Measurements from ENCODE around the gene C1orf105. TPM values are rescaled to one million over a fixed set of nuclear protein-coding genes. Genes with fewer than 3 reads are reported as not detected.

C1orf105 gene
- total and polyA plus RNA-seq, 2 experiments from 2014 or later: not detected

DNA sequence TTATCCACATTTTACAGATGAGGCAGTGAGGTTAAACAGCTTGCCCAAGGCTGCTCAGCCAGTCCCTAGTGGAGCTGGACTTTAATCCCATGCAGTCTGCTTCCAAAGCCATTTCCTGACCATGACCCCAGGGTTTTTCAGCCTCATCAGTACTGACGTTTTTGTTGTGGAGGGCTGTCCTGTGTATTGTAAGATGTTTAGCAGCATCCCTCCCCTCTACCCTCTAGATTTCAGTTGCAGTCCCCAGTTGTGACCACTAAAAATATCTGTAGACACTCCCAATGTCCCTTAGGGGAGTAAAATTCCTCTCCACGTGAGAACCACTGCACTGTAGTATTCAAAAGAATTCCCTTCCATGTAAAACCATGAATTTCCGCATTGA lies 30.2 kb upstream of the C1orf105 start:
- no peak overlapping the region for H3K27ac Mint-ChIP-seq
- H3K36me3 ChIP-seq (ENCODE audit: insufficient read depth): no peaks in the 10 kb centered on the region
- H4K20me1 ChIP-seq (replicated peaks; ENCODE audit: insufficient read depth): no peaks in the 10 kb centered on the region
- no peak overlapping the region for H3K4me2 ChIP-seq
- H3K27me3 Mint-ChIP-seq (ENCODE audit: insufficient read depth, low read depth, poor library complexity): no peaks in the 10 kb centered on the region
- H3F3A ChIP-seq (replicated peaks; ENCODE audit: low read depth): no peaks in the 10 kb centered on the region
- H3K36me3 Mint-ChIP-seq (ENCODE audit: low read depth): no peaks in the 10 kb centered on the region
- 0 out of 2 replicates have a peak overlapping the region, but pooled peaks have one; percentile 29 for H2AFZ ChIP-seq
- H3K27me3 ChIP-seq (ENCODE audit: insufficient read depth): no peaks in the 10 kb centered on the region
- H3K4me1 ChIP-seq (ENCODE audit: insufficient read depth): peaks cover 25% of the 10 kb centered on the region
- no peak overlapping the region for H3K4me3 Mint-ChIP-seq
- TF ChIP-seq CREB1 (CRISPR knock-in tag; IDR thresholded peaks at IDR 0.05; ENCODE audit: low read depth) (no peak), POLR2AphosphoS5 (IDR thresholded peaks at IDR 0.05; ENCODE audit: low read depth) (no peak), EZH2phosphoT487 (IDR thresholded peaks at IDR 0.05; ENCODE audit: unreplicated experiment) (no peak), JUNB (IDR thresholded peaks at IDR 0.05; ENCODE audit: unreplicated experiment) (no peak), STAT1 (IDR thresholded peaks at IDR 0.05; ENCODE audit: unreplicated experiment) (no peak), NANOG (IDR thresholded peaks at IDR 0.05; ENCODE audit: borderline replicate concordance) (no peak), ZNF114 (CRISPR knock-in tag; IDR thresholded peaks at IDR 0.05) (no peak)
- TF ChIP-seq, protein P1, sequence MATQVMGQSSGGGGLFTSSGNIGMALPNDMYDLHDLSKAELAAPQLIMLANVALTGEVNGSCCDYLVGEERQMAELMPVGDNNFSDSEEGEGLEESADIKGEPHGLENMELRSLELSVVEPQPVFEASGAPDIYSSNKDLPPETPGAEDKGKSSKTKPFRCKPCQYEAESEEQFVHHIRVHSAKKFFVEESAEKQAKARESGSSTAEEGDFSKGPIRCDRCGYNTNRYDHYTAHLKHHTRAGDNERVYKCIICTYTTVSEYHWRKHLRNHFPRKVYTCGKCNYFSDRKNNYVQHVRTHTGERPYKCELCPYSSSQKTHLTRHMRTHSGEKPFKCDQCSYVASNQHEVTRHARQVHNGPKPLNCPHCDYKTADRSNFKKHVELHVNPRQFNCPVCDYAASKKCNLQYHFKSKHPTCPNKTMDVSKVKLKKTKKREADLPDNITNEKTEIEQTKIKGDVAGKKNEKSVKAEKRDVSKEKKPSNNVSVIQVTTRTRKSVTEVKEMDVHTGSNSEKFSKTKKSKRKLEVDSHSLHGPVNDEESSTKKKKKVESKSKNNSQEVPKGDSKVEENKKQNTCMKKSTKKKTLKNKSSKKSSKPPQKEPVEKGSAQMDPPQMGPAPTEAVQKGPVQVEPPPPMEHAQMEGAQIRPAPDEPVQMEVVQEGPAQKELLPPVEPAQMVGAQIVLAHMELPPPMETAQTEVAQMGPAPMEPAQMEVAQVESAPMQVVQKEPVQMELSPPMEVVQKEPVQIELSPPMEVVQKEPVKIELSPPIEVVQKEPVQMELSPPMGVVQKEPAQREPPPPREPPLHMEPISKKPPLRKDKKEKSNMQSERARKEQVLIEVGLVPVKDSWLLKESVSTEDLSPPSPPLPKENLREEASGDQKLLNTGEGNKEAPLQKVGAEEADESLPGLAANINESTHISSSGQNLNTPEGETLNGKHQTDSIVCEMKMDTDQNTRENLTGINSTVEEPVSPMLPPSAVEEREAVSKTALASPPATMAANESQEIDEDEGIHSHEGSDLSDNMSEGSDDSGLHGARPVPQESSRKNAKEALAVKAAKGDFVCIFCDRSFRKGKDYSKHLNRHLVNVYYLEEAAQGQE (IDR thresholded peaks at IDR 0.05; ENCODE audit: unreplicated experiment): no peak
- TF ChIP-seq, protein P2, sequence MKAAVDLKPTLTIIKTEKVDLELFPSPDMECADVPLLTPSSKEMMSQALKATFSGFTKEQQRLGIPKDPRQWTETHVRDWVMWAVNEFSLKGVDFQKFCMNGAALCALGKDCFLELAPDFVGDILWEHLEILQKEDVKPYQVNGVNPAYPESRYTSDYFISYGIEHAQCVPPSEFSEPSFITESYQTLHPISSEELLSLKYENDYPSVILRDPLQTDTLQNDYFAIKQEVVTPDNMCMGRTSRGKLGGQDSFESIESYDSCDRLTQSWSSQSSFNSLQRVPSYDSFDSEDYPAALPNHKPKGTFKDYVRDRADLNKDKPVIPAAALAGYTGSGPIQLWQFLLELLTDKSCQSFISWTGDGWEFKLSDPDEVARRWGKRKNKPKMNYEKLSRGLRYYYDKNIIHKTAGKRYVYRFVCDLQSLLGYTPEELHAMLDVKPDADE (IDR thresholded peaks at IDR 0.05): no peak
- TF ChIP-seq, protein P3, sequence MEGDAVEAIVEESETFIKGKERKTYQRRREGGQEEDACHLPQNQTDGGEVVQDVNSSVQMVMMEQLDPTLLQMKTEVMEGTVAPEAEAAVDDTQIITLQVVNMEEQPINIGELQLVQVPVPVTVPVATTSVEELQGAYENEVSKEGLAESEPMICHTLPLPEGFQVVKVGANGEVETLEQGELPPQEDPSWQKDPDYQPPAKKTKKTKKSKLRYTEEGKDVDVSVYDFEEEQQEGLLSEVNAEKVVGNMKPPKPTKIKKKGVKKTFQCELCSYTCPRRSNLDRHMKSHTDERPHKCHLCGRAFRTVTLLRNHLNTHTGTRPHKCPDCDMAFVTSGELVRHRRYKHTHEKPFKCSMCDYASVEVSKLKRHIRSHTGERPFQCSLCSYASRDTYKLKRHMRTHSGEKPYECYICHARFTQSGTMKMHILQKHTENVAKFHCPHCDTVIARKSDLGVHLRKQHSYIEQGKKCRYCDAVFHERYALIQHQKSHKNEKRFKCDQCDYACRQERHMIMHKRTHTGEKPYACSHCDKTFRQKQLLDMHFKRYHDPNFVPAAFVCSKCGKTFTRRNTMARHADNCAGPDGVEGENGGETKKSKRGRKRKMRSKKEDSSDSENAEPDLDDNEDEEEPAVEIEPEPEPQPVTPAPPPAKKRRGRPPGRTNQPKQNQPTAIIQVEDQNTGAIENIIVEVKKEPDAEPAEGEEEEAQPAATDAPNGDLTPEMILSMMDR (conservative IDR thresholded peaks at IDR 0.05; ENCODE audit: low read depth in 2 of 2): no peak
- TF ChIP-seq, protein P4, sequence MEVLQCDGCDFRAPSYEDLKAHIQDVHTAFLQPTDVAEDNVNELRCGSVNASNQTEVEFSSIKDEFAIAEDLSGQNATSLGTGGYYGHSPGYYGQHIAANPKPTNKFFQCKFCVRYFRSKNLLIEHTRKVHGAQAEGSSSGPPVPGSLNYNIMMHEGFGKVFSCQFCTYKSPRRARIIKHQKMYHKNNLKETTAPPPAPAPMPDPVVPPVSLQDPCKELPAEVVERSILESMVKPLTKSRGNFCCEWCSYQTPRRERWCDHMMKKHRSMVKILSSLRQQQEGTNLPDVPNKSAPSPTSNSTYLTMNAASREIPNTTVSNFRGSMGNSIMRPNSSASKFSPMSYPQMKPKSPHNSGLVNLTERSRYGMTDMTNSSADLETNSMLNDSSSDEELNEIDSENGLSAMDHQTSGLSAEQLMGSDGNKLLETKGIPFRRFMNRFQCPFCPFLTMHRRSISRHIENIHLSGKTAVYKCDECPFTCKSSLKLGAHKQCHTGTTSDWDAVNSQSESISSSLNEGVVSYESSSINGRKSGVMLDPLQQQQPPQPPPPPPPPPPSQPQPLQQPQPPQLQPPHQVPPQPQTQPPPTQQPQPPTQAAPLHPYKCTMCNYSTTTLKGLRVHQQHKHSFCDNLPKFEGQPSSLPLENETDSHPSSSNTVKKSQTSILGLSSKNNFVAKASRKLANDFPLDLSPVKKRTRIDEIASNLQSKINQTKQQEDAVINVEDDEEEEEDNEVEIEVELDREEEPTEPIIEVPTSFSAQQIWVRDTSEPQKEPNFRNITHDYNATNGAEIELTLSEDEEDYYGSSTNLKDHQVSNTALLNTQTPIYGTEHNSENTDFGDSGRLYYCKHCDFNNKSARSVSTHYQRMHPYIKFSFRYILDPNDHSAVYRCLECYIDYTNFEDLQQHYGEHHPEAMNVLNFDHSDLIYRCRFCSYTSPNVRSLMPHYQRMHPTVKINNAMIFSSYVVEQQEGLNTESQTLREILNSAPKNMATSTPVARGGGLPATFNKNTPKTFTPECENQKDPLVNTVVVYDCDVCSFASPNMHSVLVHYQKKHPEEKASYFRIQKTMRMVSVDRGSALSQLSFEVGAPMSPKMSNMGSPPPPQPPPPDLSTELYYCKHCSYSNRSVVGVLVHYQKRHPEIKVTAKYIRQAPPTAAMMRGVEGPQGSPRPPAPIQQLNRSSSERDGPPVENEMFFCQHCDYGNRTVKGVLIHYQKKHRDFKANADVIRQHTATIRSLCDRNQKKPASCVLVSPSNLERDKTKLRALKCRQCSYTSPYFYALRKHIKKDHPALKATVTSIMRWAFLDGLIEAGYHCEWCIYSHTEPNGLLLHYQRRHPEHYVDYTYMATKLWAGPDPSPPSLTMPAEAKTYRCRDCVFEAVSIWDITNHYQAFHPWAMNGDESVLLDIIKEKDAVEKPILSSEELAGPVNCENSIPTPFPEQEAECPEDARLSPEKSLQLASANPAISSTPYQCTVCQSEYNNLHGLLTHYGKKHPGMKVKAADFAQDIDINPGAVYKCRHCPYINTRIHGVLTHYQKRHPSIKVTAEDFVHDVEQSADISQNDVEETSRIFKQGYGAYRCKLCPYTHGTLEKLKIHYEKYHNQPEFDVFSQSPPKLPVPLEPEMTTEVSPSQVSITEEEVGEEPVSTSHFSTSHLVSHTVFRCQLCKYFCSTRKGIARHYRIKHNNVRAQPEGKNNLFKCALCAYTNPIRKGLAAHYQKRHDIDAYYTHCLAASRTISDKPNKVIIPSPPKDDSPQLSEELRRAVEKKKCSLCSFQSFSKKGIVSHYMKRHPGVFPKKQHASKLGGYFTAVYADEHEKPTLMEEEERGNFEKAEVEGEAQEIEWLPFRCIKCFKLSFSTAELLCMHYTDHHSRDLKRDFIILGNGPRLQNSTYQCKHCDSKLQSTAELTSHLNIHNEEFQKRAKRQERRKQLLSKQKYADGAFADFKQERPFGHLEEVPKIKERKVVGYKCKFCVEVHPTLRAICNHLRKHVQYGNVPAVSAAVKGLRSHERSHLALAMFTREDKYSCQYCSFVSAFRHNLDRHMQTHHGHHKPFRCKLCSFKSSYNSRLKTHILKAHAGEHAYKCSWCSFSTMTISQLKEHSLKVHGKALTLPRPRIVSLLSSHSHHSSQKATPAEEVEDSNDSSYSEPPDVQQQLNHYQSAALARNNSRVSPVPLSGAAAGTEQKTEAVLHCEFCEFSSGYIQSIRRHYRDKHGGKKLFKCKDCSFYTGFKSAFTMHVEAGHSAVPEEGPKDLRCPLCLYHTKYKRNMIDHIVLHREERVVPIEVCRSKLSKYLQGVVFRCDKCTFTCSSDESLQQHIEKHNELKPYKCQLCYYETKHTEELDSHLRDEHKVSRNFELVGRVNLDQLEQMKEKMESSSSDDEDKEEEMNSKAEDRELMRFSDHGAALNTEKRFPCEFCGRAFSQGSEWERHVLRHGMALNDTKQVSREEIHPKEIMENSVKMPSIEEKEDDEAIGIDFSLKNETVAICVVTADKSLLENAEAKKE (CRISPR knock-in tag; IDR thresholded peaks at IDR 0.05): no peak
- peaks cover 28% of the 10 kb centered on the region for H3K4me1 Mint-ChIP-seq
- DNase-seq (ENCODE audit: low spot score): peak; percentile 13
- H3K9me2 ChIP-seq (ENCODE audit: insufficient read depth): no peaks in the 10 kb centered on the region
- peak; percentile 41 for ATAC-seq
- H3K27ac ChIP-seq (ENCODE audit: low read depth): 0 out of 2 replicates have a peak overlapping the region, but pooled peaks have one; percentile 13
- no peaks in the 10 kb centered on the region for H3K79me2 ChIP-seq (replicated peaks; ENCODE audit: insufficient read depth)
- no peak overlapping the region for H3K4me3 ChIP-seq
- no peaks in the 10 kb centered on the region; the same call in 2 of the 3 replicates for H3K9me3 Mint-ChIP-seq
